ENCODE data around the gene SMIM3. TPM values are rescaled to one million over a fixed set of nuclear protein-coding genes. Genes with fewer than 3 reads are reported as not detected.

The SMIM3 gene
- total and polyA plus RNA-seq, 2 of the 4 experiments (the other 2 are of a cell fraction): 37.5 to 53.4 TPM

GRCh38 chr5:150809363-150809762, 30.8 kb downstream of the SMIM3 start:
- no peak overlapping the region for H3K18ac ChIP-seq (ENCODE audit: low read depth, low read length)
- no peak overlapping the region for H2BK120ac ChIP-seq (ENCODE audit: low read depth, low read length)
- POLR2A ChIA-PET (ENCODE audit: unreplicated experiment): no interaction called here
- H3K9ac ChIP-seq (ENCODE audit: low read depth, low read length): no peak overlapping the region
- no peak overlapping the region for H3K23ac ChIP-seq (ENCODE audit: low read depth, low read length)
- H4K91ac ChIP-seq (ENCODE audit: insufficient read depth, low read depth, low read length): no peak overlapping the region
- CTCF ChIA-PET: no interaction called here
- H3K27ac ChIP-seq (ENCODE audit: insufficient read depth, low read length): no peak overlapping the region
- no peak overlapping the region for H2BK5ac ChIP-seq (ENCODE audit: low read depth, low read length, poor library complexity, severe bottlenecking)
- H2BK20ac ChIP-seq (ENCODE audit: low read depth, low read length): no peak overlapping the region
- no peaks in the 10 kb centered on the region; the same call in 1 of the 2 replicates for H3K27me3 ChIP-seq (ENCODE audit: control insufficient read depth, insufficient read depth, low read length)
- H2BK15ac ChIP-seq (ENCODE audit: low read depth, low read length): no peak overlapping the region
- no peak for TF ChIP-seq SMC3 (IDR thresholded peaks at IDR 0.05; ENCODE audit: low read depth, low read length)
- no peak for TF ChIP-seq ELK1 (IDR thresholded peaks at IDR 0.05; ENCODE audit: borderline replicate concordance, low read depth, low read length)
- TF ChIP-seq FOS (IDR thresholded peaks at IDR 0.05; ENCODE audit: low read depth, low read length): no peak
- TF ChIP-seq CEBPB (IDR thresholded peaks at IDR 0.05; ENCODE audit: low read depth, low read length): no peak
- no peak for TF ChIP-seq BHLHE40 (IDR thresholded peaks at IDR 0.05; ENCODE audit: low read depth, low read length)
- no peak for TF ChIP-seq RFX5 (IDR thresholded peaks at IDR 0.05; ENCODE audit: low read depth, low read length)
- TF ChIP-seq CTCF (conservative IDR thresholded peaks at IDR 0.05; ENCODE audit: low read depth, low read length): no peak
- TF ChIP-seq MXI1 (IDR thresholded peaks at IDR 0.05; ENCODE audit: borderline replicate concordance, low read depth, low read length): no peak
- no peak for TF ChIP-seq NFE2L2 (IDR thresholded peaks at IDR 0.05; ENCODE audit: low read depth, low read length)
- no peaks in the 10 kb centered on the region; the same call in 1 of the 2 replicates for H3K9me3 ChIP-seq (ENCODE audit: control insufficient read depth, insufficient read depth, low read length)
- H4K8ac ChIP-seq (ENCODE audit: low read depth in 2 of 2, low read length in 2 of 2): no peak overlapping the region
- H3K79me1 ChIP-seq (ENCODE audit: low read depth in 1 of 2, low read length in 2 of 2): no peaks in the 10 kb centered on the region
- intact Hi-C loops (cut with micrococcal nuclease) (no loop called here), dilution Hi-C loops (cut with HindIII; ENCODE audit: low sequenced_read_pairs, unreplicated experiment) (no loop called here), in situ Hi-C loops (cut with MboI; ENCODE audit: low sequenced_read_pairs) (no loop called here)
- BruUV-seq (replicated peaks): no TSS peak
- no peaks in the 10 kb centered on the region for H4K20me1 ChIP-seq (ENCODE audit: insufficient read depth, low read length)
- WGBS, 2 experiments (ENCODE audit: extremely low coverage in 2 of 2, insufficient read length in 1 of 2): 100% methylated on average over 2 of the region's 3 CpGs; no CpG with 5 or more reads in 1 of the 2 experiments
- H3K36me3 ChIP-seq (ENCODE audit: control insufficient read depth, insufficient read depth, low read length): no peaks in the 10 kb centered on the region
- H3K4me1 ChIP-seq (ENCODE audit: control insufficient read depth, insufficient read depth, low read length): no peaks in the 10 kb centered on the region
- no peak overlapping the region for H4K5ac ChIP-seq (ENCODE audit: low read depth, low read length)
- H3K4me2 ChIP-seq (ENCODE audit: low read depth, low read length): no peak overlapping the region
- no peak overlapping the region for H2AFZ ChIP-seq (replicated peaks; ENCODE audit: low read length, poor library complexity)
- no peak overlapping the region for H2AK5ac ChIP-seq (ENCODE audit: low read depth, low read length)
- H3K4ac ChIP-seq (ENCODE audit: low read depth, low read length): no peak overlapping the region
- no peaks in the 10 kb centered on the region for H3K9me1 ChIP-seq (ENCODE audit: insufficient read depth, low read length)
- H3K56ac ChIP-seq (ENCODE audit: extremely low read depth, insufficient read depth, low read length): no peak overlapping the region
- no peak overlapping the region for H3K4me3 ChIP-seq (ENCODE audit: insufficient read depth, low read depth, low read length)
- H2AK9ac ChIP-seq (replicated peaks; ENCODE audit: low read depth, low read length, poor library complexity): no peak overlapping the region
- no peak overlapping the region for H3K14ac ChIP-seq (replicated peaks; ENCODE audit: low read depth, low read length)
- DNase-seq: no peak
- ATAC-seq (ENCODE audit: low read depth): no peak

Data from IMR-90 (cell line).